HepG2 (cell line): ENCODE measurements around the gene INHBC. TPM values are rescaled to one million over a fixed set of nuclear protein-coding genes. Genes with fewer than 3 reads are reported as not detected.

Source experiments
- CENPT ChIP-seq: sonication (generic); formaldehyde crosslinking; IDR thresholded peaks from 2 replicates; pipeline ENCODE4 v1.8.0; 2022; ENCODE audit warnings: low read depth, mild to moderate bottlenecking, moderate library complexity, missing genetic modification reagents
- HIVEP1 ChIP-seq: sonication (generic); formaldehyde crosslinking; IDR thresholded peaks from 2 replicates; pipeline ENCODE4 v1.4.0; 2020; ENCODE audit warnings: mild to moderate bottlenecking, missing genetic modification reagents
- HMG20B ChIP-seq: conservative IDR thresholded peaks from 2 replicates; pipeline ENCODE4 v1.6.1; 2016; ENCODE audit warnings: missing genetic modification reagents, missing compliant biosample characterization
- KLF6 ChIP-seq: IDR thresholded peaks from 2 replicates; pipeline ENCODE4 v1.8.0; 2016; ENCODE audit warnings: missing biosample characterization, missing genetic modification reagents
- MED8 ChIP-seq: sonication (generic); formaldehyde crosslinking; IDR thresholded peaks from 2 replicates; pipeline ENCODE4 v1.8.1; 2023; ENCODE audit warnings: mild to moderate bottlenecking, missing genetic modification reagents; ENCODE audit not compliant: insufficient replicate concordance
- NAIF1 ChIP-seq: sonication (generic); formaldehyde crosslinking; IDR thresholded peaks from 2 replicates; pipeline ENCODE4 v1.5.0; 2020; ENCODE audit warnings: mild to moderate bottlenecking, missing genetic modification reagents, borderline replicate concordance
- NKX3-1 ChIP-seq: sonication (generic); formaldehyde crosslinking; IDR thresholded peaks from 2 replicates; pipeline ENCODE4 v1.5.0; 2020; ENCODE audit warnings: missing genetic modification reagents
- ONECUT2 ChIP-seq: sonication (generic); formaldehyde crosslinking; IDR thresholded peaks from 2 replicates; pipeline ENCODE4 v1.4.0; 2020; ENCODE audit warnings: missing genetic modification reagents
- PAF1 ChIP-seq: IDR thresholded peaks from 2 replicates; pipeline ENCODE4 v1.6.1; 2016; ENCODE audit warnings: missing genetic modification reagents, missing compliant biosample characterization
- PHF8 ChIP-seq: sonication (generic); formaldehyde crosslinking; IDR thresholded peaks from 2 replicates; pipeline ENCODE4 v1.5.0; 2020; ENCODE audit warnings: missing genetic modification reagents
- SALL1 ChIP-seq: sonication (generic); formaldehyde crosslinking; IDR thresholded peaks from 2 replicates; pipeline ENCODE4 v1.8.0; 2022; ENCODE audit warnings: mild to moderate bottlenecking, missing genetic modification reagents
- SAP130 ChIP-seq: IDR thresholded peaks from 2 replicates; pipeline ENCODE4 v1.6.1; 2016; ENCODE audit warnings: low read depth
- SATB2 ChIP-seq: sonication (generic); formaldehyde crosslinking; IDR thresholded peaks from 2 replicates; pipeline ENCODE4 v1.5.0; 2020; ENCODE audit warnings: missing genetic modification reagents
- SMAD1 ChIP-seq: sonication (generic); formaldehyde crosslinking; IDR thresholded peaks from 2 replicates; pipeline ENCODE4 v1.4.0; 2020; ENCODE audit warnings: missing genetic modification reagents, low read depth, mild to moderate bottlenecking, borderline replicate concordance
- SMYD3 ChIP-seq: sonication (generic); formaldehyde crosslinking; IDR thresholded peaks from 2 replicates; pipeline ENCODE4 v1.8.1; 2023; ENCODE audit warnings: mild to moderate bottlenecking, missing genetic modification reagents
- SP140L ChIP-seq: sonication (generic); formaldehyde crosslinking; IDR thresholded peaks from 2 replicates; pipeline ENCODE4 v1.4.0; 2020; ENCODE audit warnings: missing genetic modification reagents, borderline replicate concordance
- SSRP1 ChIP-seq: IDR thresholded peaks from 2 replicates; pipeline ENCODE4 v1.6.1; 2016; ENCODE audit warnings: control low read depth
- TCF12 ChIP-seq, 2 experiments: fragments of 450-650 bp in 1 of 2; sonication (generic) in 1 of 2; formaldehyde crosslinking in 1 of 2; IDR thresholded peaks; 2 replicates each; pipeline versions ENCODE4 v1.6.1 to v1.8.0; 2017 to 2022; ENCODE audit warnings: antibody characterized with exemption in 1 of 2, mild to moderate bottlenecking in 1 of 2, missing genetic modification reagents in 1 of 2, moderate library complexity in 1 of 2
- TEAD2 ChIP-seq: sonication (generic); formaldehyde crosslinking; IDR thresholded peaks from 2 replicates; pipeline ENCODE4 v1.9.0; 2021; ENCODE audit warnings: missing genetic modification reagents
- ZEB1 ChIP-seq: IDR thresholded peaks from 2 replicates; pipeline ENCODE4 v1.6.1; 2012; ENCODE audit warnings: mild to moderate bottlenecking, low read depth, inconsistent platforms; ENCODE audit not compliant: insufficient replicate concordance
- ZNF562 ChIP-seq: sonication (generic); formaldehyde crosslinking; IDR thresholded peaks from 2 replicates; pipeline ENCODE4 v1.8.0; 2022; ENCODE audit warnings: missing genetic modification reagents, borderline replicate concordance
- ZNF670 ChIP-seq: sonication (generic); formaldehyde crosslinking; IDR thresholded peaks from 2 replicates; pipeline ENCODE4 v1.8.0; 2022; ENCODE audit warnings: mild to moderate bottlenecking, missing genetic modification reagents, borderline replicate concordance
- polyA plus RNA-seq, 8 experiments: library from polyadenylated mRNA; depleted of rRNA in 3 of 8; stranded (reverse) in 7 of 8; unstranded in 1 of 8; fragments of >200 nt; fragmentation: Illumina TruSeq in 4 of 8; extraction: Trizol in 4 of 8; gene quantifications; 2 replicates each; pipeline versions ENCODE4 v1.2.1 to v1.2.3, GENCODE V29; 2011 to 2016; ENCODE audit warnings: low read depth in 4 of 8, missing spikeins in 1 of 8, mixed read lengths in 1 of 8; ENCODE audit not compliant: insufficient read depth in 1 of 8
- total RNA-seq, 5 experiments: library from RNA; depleted of rRNA; stranded (reverse); fragments of >200 nt; fragmentation: Illumina TruSeq; extraction: Trizol; gene quantifications; 2 replicates each; pipeline ENCODE4 v1.2.3, GENCODE V29; 2016; ENCODE audit warnings: low read depth in 1 of 5
- TF ChIP-seq, protein P1 (sequence below): sonication (generic); formaldehyde crosslinking; IDR thresholded peaks from 2 replicates; pipeline ENCODE4 v1.4.0; 2020; ENCODE audit warnings: missing genetic modification reagents
- TF ChIP-seq, protein P2 (sequence below): sonication (generic); formaldehyde crosslinking; IDR thresholded peaks from 2 replicates; pipeline ENCODE4 v1.4.0; 2020; ENCODE audit warnings: missing genetic modification reagents, mild to moderate bottlenecking, borderline replicate concordance
- TF ChIP-seq, protein P3 (sequence below): sonication (generic); formaldehyde crosslinking; IDR thresholded peaks from 2 replicates; pipeline ENCODE4 v1.4.0; 2020; ENCODE audit warnings: missing genetic modification reagents, borderline replicate concordance

INHBC gene
- total and polyA plus RNA-seq, 2 of the 13 experiments (the other 11 are each of a cell fraction or from before 2014, with no cell fraction given) = 1.8 to 13.8 TPM

DNA sequence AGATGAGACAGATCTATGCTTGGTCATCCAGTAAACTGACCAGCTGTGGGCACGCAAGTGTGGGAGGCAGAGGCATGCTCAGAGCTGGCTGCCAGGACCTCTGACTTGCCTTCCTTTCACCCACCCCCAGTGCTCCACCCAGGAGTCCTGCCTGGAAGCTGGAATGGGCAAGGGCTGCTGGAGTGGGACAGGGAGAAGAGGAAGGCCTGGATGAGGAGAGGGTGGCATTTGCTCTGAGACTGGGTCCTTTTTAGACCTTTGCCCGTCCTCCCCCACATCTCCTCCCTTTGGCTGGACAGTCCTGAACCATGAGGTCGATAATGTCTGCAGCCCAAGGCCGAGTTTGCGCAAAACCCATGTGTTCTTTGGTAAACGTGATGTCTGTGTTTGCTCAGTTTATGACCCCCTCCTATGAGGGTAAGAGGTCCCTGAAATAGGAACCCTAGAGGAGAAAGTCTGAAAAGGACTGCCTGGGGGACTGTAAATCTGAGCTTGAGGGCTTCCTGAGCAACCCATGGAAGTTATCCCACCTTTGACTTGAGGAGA is 16.7 kb downstream of the INHBC start (continued):
- TF ChIP-seq, protein P1, sequence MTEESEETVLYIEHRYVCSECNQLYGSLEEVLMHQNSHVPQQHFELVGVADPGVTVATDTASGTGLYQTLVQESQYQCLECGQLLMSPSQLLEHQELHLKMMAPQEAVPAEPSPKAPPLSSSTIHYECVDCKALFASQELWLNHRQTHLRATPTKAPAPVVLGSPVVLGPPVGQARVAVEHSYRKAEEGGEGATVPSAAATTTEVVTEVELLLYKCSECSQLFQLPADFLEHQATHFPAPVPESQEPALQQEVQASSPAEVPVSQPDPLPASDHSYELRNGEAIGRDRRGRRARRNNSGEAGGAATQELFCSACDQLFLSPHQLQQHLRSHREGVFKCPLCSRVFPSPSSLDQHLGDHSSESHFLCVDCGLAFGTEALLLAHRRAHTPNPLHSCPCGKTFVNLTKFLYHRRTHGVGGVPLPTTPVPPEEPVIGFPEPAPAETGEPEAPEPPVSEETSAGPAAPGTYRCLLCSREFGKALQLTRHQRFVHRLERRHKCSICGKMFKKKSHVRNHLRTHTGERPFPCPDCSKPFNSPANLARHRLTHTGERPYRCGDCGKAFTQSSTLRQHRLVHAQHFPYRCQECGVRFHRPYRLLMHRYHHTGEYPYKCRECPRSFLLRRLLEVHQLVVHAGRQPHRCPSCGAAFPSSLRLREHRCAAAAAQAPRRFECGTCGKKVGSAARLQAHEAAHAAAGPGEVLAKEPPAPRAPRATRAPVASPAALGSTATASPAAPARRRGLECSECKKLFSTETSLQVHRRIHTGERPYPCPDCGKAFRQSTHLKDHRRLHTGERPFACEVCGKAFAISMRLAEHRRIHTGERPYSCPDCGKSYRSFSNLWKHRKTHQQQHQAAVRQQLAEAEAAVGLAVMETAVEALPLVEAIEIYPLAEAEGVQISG (CRISPR knock-in tag) = peak; percentile 88
- TF ChIP-seq SALL1 = peak; percentile 99
- TF ChIP-seq HIVEP1 = peak; percentile 99
- peak; percentile 95 for TF ChIP-seq HMG20B (CRISPR knock-in tag)
- no peak for TF ChIP-seq TEAD2 (CRISPR knock-in tag)
- TF ChIP-seq, protein P2, sequence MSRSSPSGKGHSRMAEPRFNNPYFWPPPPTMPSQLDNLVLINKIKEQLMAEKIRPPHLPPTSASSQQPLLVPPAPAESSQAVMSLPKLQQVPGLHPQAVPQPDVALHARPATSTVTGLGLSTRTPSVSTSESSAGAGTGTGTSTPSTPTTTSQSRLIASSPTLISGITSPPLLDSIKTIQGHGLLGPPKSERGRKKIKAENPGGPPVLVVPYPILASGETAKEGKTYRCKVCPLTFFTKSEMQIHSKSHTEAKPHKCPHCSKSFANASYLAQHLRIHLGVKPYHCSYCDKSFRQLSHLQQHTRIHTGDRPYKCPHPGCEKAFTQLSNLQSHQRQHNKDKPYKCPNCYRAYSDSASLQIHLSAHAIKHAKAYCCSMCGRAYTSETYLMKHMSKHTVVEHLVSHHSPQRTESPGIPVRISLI (CRISPR knock-in tag) = peak; percentile 75; the same call in 1 of the 2 replicates
- TF ChIP-seq SP140L (CRISPR knock-in tag) = no peak
- TF ChIP-seq ZEB1 = no peak
- TF ChIP-seq MED8 (CRISPR knock-in tag) = no peak
- TF ChIP-seq, protein P3, sequence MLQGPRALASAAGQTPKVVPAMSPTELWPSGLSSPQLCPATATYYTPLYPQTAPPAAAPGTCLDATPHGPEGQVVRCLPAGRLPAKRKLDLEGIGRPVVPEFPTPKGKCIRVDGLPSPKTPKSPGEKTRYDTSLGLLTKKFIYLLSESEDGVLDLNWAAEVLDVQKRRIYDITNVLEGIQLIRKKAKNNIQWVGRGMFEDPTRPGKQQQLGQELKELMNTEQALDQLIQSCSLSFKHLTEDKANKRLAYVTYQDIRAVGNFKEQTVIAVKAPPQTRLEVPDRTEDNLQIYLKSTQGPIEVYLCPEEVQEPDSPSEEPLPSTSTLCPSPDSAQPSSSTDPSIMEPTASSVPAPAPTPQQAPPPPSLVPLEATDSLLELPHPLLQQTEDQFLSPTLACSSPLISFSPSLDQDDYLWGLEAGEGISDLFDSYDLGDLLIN = no peak
- TF ChIP-seq ZNF562 (CRISPR knock-in tag) = no peak
- peak; percentile 56; the same call in 1 of the 2 replicates for TF ChIP-seq SMAD1 (CRISPR knock-in tag)
- peak; percentile 52; the same call in 1 of the 2 replicates for TF ChIP-seq NAIF1 (CRISPR knock-in tag)
- TF ChIP-seq CENPT (CRISPR knock-in tag) = no peak
- peak; percentile 96 for TF ChIP-seq SAP130 (CRISPR knock-in tag)
- TF ChIP-seq NKX3-1 = no peak
- TF ChIP-seq SSRP1 = 0 out of 2 replicates have a peak, but pooled peaks have one; percentile 83
- TF ChIP-seq PHF8 (CRISPR knock-in tag) = peak; percentile 59
- TF ChIP-seq ONECUT2 (CRISPR knock-in tag) = peak; percentile 99
- no peak for TF ChIP-seq TCF12 (IDR thresholded peaks at IDR 0.05)
- peak; percentile 84 for TF ChIP-seq TCF12 (CRISPR knock-in tag; IDR thresholded peaks at IDR 0.05)
- TF ChIP-seq SMYD3 (CRISPR knock-in tag) = peak; percentile 90
- peak; percentile 82; the same call in 1 of the 2 replicates for TF ChIP-seq ZNF670
- no peak for TF ChIP-seq PAF1
- TF ChIP-seq KLF6 (CRISPR knock-in tag) = peak; percentile 88; the same call in 1 of the 2 replicates
- TF ChIP-seq SATB2 (CRISPR knock-in tag) = no peak
